Inflammatory macrophage (primary cell): ENCODE data around the gene GIMAP5.

Source experiments
- DNase-seq, 2 donors: peaks; one replicate each; pipeline ENCODE4 v3.0.0-alpha.2; 2020 to 2022
- total RNA-seq, 18 experiments: gene quantifications; one replicate each; lab custom pipeline; 2026; ENCODE audit warnings: mixed read lengths in 6 of 18, inconsistent platforms in 2 of 18; lab: John Stamatoyannopoulos, UW

Gene GIMAP5
- 0.29 to 3.7 (median 1.5) reads per million in 18 experiments for total RNA-seq

DNA sequence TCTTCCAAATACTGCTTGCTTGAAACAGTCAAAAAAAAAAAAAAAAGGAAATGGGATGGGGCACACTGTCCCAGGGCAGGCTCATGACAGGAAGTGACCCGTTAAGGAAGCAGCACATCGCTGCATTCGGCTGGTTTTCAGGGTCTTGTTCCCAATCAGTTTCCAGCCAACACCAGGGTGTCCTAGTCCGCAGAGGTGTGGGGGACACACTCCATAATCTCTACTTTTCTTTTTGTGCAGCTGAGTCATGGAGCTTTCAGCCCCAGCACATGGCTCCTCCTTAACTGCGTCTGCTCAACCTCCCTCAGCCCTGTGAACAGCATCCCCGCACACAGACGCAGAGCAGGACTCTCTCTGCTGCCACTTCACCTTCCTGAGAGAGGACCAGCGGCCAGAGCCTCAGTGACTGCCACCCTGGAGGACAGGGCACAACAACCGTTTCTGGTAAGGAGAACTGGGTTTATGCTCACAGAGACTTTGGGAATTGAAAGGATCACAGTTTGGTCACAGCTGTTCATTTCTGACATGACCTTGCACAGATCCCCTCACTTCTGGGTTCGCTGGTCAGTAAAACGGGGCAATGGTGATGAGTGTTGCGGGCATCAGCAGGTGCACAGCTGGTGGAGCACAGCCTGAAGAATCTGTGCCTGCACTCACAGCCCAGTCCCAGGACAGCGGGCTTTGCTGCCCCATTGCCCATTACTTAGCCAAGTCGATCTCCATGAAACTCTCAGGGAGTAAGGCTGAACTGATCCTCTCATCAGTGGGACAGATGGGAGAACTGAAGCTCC, at the start of gene GIMAP5:
TSS of gene GIMAP5 (plus strand) at position 154 of the 791 bp plus-strand sequence. CDS start 3,467 bp downstream, outside the sequence.
- DNase-seq: peak; percentile 40 to 45

DNA sequence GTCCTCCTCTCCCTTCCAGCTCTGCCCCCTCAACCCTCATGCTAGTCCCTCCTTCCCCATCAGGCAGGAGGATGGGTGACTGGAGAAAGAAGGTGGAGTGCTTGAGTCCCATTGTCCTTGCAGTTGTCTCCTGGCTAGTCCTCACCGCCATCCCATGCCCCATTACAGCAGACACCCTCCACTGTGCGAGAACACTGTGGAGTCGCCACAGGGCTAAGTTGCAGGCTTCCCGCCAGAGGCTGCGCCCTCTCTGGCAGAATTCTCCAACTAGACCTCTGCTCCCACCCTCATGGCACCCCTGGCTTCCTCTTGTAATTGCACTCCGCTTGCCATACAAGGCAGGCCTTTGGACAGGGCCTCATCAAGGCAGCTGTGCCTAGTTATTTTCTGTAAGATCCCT, 48.6 kb upstream of the GIMAP5 start:
- DNase-seq: no peak

DNA sequence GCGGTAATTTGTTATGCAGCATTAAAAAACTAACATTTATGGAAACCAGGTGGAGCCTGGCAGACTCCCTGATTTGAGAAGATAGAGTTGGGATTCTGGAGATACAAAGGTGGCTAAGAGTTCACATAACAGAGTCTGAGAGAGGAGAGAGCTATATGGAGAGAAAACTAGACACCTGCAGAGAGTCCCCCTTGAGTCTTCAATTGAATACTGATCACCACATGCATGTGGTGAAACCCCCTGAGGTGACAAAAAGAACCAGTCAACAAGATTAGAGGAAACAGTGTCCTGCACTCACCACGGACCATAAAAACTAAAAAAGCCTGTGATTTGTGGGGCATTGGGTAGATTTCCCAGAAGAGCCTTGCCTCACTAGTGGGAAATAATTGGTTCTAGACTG, 41.6 kb upstream of the GIMAP5 start:
- no peak for DNase-seq

DNA sequence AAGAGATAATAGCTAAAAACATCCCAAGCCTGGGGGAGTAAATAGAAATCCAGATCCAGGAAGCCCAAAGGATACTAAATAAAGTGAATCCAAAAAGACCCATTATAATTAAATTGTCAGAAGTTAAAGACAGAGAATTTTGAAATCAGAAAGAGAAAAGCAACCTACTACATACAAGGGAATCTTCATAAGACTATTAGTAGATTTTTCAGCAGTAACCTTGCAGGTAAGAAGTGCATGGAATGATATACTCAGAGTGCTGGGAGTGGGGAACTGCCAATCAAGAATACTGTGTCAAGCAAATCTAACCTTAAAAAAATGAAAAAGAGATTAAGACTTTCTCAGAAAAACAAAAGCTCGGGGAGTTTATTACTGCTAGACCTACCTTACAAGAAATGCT, 34.0 kb upstream of the GIMAP5 start:
- DNase-seq: no peak

DNA sequence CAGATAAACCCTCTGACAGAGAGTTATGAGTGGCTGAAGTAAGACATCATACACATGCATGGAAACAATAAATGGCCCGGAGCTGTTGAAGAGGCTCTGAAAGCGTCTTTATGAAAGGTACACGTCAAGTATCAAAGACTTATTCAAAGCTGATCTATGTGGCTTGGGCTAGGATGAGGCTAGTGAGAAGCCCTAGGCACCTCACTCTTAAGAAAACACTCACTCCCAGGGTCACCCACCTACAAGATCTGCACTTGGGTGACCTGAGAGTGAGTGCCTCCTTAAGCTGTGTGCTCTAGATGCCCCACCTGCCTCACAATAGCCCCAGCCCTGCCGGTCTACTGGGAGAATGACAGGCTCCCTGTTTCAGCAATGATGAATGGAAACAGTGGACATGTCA, 21.9 kb upstream of the GIMAP5 start:
- DNase-seq: no peak

DNA sequence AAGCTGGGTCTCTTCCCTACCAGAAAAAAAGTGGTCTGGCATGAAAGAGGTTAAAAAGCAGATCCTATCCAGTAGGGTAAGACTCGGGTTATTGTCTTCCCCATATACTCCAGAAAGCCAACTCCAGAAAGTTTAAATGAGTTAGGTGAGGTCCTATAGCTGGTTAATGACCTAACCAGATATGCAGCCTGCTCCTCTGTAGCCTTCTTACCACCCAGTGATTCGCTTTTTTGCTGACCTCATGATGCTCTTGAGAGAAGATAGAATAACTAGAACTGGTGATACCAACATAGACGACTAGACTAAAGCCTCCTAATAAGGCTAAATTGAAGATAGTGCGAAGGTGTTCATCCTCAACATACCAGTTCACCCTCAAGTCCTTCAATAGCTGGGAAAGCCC, 21.5 kb upstream of the GIMAP5 start:
- DNase-seq: no peak

DNA sequence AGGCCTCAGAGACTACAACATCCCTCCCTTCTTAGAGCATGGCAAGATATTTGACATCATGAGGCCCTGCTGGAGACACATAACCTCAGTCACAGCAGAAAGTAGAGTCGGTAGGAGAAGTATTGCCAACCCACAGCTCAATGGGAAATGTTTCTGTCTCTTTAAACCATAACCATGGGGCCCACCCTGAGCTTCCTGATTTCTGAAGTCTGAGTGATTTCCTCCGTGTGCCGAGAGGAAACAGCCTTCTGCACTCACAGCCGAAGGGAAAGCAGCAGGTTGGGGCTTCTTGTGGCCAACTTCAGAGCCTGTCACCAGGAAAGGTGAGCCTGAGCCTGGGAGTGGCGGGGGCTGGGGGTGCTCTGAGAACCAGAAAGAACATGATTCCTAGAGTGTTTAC, 20.9 kb upstream of the GIMAP5 start, which contains the start of gene GIMAP1:
TSS of gene GIMAP1 (plus strand) at position 246 of the 400 bp plus-strand sequence. CDS start 2,435 bp downstream, outside the sequence.
- DNase-seq: peak; percentile 76 to 80

DNA sequence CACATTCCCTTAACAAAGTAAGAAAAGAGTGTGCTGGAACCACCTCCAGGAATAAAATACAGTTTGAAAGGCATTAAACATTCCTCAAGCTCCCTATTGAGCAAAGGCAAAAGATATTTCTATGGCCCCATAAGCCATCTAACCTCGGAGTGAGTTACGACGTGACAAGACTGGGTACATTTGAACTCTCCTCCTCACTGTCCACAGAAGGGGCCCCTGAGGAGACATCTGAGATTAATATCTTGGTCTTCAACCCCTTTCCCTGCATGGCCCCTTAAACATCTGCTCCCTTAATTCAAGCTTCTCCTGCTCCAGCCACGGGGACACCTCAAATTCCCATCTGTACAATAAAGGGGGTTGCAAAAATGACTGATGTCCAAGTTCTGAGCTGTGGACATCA, 20.3 kb upstream of the GIMAP5 start:
- DNase-seq: no peak

DNA sequence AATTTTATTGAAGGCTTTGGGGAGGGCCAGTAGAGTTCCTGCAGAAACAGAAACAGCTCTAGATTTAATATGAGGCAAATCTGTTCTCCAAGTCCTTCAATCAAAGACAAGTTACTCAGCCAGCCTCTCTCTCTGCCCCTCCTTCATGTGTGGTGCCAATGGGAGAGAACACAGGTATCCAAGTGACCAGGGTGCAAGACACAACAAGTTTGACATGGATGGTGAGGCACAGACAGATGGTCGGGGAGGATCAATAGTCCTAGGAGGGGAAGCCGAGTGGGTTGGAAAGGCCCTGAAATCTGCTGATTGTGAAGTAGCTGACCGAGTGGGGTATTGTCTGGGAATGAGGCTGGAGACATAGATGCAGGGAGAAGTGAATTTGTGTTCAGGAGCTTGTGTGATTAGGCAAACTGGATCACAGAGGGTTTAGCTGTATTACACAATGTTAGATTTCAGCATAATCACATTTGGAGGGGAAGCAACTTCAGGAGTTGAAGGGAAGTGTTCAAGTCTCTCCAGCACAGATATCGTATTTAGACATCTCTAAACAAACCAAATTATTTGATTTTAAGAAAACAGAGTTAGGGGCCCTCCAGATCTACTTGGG, 19.3 kb upstream of the GIMAP5 start:
- DNase-seq: peak; percentile 69 to 89

DNA sequence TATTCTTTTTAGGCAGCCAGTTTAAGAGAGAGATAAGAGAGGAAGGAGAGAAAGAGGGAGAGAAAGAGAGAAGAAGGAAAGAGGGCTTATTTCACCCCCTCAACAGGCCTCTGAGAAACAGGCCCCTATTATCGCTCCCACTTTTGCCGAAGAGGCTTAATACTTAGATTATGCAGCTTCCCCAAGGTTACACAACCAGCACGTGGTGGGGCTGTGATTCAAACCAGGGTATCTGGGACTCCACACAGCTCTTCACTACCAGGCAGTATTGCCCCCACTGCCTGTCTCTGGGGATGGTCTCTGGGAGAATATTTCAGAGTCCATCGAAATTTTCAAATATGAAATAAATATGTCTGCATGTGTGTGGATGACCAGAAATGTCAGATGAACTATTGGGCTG, 17.8 kb upstream of the GIMAP5 start:
- peak; percentile 29 to 50 for DNase-seq

DNA sequence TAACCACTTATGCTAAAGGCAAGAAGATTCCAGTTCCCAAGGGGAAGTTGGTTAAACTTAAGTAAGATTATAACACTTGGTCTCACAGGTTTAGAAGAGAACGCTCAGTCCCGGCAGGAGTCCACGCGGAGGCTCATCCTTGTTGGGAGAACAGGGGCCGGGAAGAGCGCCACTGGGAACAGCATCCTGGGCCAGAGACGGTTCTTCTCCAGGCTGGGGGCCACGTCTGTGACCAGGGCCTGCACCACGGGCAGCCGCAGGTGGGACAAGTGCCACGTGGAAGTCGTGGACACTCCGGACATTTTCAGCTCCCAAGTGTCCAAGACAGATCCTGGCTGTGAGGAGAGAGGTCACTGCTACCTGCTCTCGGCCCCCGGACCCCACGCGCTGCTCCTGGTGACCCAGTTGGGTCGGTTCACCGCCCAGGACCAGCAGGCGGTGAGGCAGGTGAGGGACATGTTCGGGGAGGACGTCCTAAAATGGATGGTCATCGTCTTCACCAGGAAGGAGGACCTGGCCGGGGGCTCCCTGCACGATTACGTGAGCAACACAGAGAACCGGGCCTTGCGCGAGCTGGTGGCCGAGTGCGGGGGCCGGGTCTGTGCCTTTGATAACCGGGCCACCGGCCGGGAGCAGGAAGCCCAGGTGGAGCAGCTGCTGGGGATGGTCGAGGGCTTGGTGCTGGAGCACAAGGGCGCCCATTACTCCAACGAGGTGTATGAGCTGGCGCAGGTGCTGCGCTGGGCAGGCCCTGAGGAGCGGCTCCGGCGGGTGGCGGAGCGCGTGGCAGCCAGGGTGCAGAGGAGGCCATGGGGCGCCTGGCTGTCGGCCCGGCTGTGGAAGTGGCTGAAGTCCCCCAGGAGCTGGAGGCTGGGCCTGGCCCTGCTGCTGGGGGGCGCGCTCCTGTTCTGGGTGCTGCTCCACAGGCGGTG, 17.0 kb upstream of the GIMAP5 start:
- DNase-seq: no peak

DNA sequence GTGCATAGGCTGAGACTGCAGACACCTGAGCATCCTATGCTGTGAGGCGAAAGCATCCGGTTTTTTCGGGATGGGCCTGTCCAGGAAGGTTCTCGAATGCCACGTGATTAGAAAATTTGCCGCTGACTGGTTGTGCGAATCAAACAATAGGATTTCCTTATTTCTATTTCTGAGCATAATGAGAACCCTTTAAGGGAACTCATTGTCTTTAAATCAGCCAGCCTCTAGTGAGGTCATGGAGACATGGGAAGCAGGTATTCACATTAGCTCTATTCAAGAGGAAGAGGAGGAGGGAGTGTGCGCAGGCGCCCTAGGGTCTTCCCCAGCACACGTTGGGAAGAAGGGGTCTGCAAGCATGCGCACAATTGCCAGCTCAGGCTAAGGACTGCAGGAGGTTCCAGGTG, 15.2 kb upstream of the GIMAP5 start:
- no peak for DNase-seq

DNA sequence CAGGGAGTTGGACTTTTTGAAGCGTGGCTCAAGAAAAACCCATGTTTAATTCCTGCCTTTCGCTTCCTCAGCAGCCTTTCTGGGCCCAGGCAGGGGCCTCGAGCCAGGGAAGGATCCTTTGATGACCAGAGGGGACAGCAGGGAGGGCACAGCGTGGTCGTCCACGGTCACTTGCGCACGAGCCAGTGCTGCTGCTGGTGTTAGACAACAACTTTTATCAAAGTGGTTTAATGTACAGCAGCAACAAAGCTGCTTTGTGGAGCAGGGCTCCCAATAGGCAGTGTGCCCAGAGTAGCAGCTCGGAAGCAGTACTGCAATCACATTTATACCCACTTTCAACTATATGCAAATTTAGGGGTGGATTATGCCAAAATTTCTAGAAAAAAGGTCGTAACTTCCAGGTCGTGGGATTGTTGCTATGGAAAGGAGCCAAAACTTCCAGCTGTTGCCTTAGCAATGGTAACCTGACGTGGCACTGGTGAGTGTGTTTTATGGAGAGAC, 14.7 kb upstream of the GIMAP5 start:
- DNase-seq: no peak

DNA sequence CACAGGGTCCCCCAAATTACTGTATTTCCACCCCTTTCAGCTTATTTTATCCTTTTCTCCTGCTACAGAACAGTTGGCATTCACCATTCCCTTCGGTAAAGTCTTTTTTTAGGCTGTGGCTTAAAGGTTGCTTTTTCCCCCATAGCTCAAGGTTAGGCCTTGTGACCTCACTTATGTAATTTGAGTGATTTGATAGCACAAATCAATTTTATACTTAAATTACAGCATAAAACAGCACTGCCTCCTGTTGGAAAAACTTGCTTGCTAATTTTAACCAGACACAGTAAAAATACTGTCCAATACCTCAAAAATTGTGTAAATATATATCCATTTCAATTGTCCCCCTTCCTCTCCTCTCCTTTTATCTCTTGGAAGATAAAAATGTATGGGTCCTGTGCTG, 13.8 kb upstream of the GIMAP5 start:
- DNase-seq: no peak

DNA sequence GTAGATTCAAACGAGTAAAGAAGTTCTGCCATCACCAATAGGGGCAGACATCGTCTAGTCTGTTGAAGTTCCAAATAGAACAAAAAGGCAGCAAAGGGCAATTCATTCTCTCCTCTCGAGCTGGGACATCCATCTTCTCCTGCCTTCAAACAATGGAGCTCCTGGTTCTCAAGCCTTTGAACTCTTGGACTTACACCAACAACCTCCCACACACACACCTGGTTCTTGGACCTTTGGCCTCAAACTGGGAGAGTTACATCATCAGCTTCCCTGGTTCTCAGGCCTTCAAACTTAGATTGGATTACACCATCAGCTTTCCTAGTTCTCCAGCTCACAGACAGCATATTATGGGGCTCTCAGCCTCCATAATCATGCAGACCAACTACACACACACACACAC, 9.8 kb upstream of the GIMAP5 start:
- no peak for DNase-seq

DNA sequence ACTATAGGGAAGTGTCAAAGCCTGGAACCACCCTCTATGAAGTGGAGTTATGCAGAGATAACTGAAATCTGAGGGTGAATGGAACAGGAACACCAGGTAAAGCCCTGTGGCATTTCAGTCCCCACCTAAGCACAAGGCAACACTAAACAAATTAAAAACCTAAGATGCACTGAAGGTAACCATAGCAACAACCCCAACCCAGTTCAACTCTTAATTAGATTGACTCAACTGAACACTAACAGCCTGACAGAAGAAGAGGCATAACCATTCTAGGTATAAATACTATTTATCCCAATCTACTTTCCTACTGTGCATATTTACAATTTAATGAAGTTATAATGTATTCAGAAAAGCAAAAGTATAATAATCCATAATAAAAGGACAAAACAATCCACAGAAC, 9.2 kb upstream of the GIMAP5 start:
- no peak for DNase-seq

DNA sequence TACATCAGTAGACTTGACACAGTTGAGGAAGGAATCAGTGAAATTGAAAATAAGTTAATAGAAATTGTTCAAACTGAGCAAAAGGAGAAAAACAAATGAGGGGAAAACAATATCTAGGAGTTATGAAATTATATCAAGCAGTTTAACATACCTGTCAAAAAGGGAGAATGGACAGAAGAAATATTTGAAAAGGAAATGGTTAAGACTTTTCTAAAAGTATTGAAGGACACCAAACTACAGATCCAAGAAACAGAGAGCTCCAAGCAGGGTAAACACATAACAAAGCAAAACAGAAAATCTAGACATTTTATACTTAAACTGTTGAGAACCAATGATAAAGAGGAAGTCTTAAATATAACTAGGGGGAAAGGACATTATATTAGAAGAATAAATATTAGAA, 8.6 kb upstream of the GIMAP5 start:
- DNase-seq: no peak

DNA sequence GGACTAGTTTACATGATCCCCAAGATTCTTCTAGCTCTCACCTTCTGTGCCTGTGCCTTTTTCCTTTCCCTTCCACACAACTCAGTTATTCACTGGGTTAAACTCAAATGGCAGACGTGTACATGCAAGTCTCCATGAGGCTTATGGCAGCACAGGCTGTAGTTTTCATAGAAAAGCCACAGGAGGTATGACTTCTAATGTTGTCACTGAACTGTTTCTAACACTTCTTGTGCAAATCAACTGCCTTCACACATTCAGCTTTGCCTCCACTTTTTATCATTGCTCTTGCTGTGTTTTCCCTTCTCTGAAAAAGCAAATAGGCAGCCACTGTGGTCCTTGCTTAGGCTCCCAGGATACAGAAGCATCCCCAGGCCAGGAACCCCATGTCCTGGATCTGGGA, 5.3 kb upstream of the GIMAP5 start:
- no peak for DNase-seq

DNA sequence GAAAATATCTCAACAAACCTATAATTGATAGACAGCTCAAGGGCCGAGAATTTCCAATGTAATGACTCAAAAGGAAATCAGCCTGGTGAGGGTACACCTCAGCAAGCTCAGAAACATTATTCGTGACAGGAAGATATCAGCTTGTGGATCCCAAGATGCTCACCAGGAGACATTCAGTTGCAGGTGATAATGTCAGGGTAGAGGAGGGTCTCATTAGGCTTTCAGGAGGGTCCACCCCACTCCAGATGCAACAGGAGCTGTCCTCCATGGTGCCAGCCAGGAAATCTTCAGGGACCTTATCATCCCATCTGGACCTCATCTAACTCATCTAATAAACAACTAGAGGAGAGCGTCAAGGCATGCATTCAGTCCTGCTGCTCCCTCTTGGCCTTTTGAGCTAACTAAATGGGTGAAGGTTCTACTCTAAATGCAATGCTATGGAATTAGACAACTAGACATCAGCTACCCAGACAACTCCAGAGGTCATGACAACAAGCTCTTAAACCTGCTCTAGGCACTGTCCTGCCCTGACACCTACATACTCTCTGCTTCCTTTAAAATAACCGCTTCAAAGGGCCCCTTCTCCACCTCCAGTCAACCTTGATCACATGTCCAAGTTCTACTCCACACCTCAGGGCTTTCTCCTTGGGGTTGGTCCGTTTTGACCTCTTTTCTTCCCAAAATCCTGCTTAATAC, 4.3 kb upstream of the GIMAP5 start:
- no peak for DNase-seq

DNA sequence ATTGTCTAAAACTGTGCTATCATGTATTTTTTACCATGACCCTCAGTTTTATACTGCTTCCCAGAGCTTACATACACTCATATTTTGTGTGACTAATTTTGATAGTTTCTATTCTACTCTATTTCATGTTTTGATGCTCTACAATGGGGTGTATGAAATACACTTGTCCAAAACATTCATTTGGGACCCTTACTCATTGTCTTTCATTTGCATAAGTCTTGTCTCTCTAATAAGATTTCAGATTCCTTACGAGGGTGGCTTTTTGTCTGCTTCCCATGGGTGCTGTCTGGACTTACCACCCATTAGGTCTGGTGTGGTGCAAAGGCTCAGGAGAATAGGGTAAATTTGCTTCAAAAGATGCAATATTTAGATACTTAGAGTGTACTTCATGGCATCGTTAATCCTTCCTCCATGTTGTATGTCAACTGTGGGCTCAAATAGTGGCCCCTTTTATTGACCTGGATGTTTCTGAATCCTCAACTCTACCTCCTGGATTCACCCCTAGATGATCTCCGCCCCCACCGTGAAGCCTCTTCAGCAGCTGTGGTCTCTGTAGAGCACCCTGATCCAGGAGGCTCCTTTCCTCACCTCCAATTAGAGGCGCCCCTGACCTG, 3.6 kb upstream of the GIMAP5 start:
- no peak for DNase-seq

DNA sequence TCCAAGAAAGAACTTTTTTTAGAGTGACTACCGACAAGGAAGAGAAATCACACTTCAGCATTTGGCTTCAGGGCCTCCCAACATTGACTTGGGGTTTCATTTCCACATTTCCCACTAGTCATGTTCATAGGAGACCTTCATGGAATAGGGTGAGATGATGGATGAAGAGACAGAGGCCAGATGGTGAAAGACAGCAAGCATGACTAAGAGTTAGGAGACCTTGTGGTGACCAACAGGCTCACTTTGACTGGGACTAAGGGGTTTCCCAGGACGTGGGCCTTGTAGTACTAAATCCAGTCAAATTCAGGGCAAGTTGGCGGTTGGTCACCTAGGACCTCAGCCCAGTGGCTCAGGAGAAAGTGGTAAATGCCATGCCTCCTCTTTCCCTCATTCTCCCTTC, 3.0 kb upstream of the GIMAP5 start:
- DNase-seq: no peak
